ENCODE data around the gene TMEM87A. TPM values are rescaled to one million over a fixed set of nuclear protein-coding genes. Genes with fewer than 3 reads are reported as not detected.

Gene TMEM87A
- total and polyA plus RNA-seq, 2 donors from 2014 or later = 18.8 to 57.3 TPM

- H3K27me3 ChIP-seq (ENCODE audit: control insufficient read depth, insufficient read depth, low read length) = no peaks in the 10 kb centered on the region
- H3K27ac ChIP-seq (ENCODE audit: low read depth in 2 of 2, low read length in 2 of 2) = no peak overlapping the region
- H3K4me3 ChIP-seq (ENCODE audit: low read length in 3 of 3) = no peak overlapping the region
- H3K9me3 ChIP-seq (ENCODE audit: control insufficient read depth in 2 of 3, insufficient read depth in 1 of 3, low read length in 3 of 3) = no peaks in the 10 kb centered on the region
- intact Hi-C loops (cut with DNase I) = no loop called here
- H3K4me1 ChIP-seq (ENCODE audit: control insufficient read depth in 2 of 3, insufficient read depth in 2 of 3, low read depth in 1 of 3, low read length in 3 of 3) = peaks cover 0 to 6% (median 2%) of the 10 kb centered on the region in 3 donors
- H3K36me3 ChIP-seq (ENCODE audit: control insufficient read depth in 2 of 3, insufficient read depth in 3 of 3, low read length in 3 of 3) = peaks cover 2 to 17% (median 7%) of the 10 kb centered on the region in 3 donors
- TF ChIP-seq CTCF (IDR thresholded peaks at IDR 0.05; ENCODE audit: borderline replicate concordance, extremely low read depth, insufficient read depth) = no peak
- FAIRE-seq (no peak), DNase-seq (no peak)
- H3K9ac ChIP-seq (ENCODE audit: low read length in 3 of 3) = no peak overlapping the region
Observed at GRCh38 chr15:42270551-42270950, 2.7 kb downstream of the TMEM87A start.

- H3K27me3 ChIP-seq (ENCODE audit: control insufficient read depth, insufficient read depth, low read length) = no peaks in the 10 kb centered on the region
- FAIRE-seq = no peak
- H3K4me3 ChIP-seq (ENCODE audit: low read length in 3 of 3) = no peak overlapping the region
- peaks cover 0 to 4% (median 0%) of the 10 kb centered on the region in 3 donors for H3K4me1 ChIP-seq (ENCODE audit: control insufficient read depth in 2 of 3, insufficient read depth in 2 of 3, low read depth in 1 of 3, low read length in 3 of 3)
- no peak for TF ChIP-seq CTCF (IDR thresholded peaks at IDR 0.05; ENCODE audit: borderline replicate concordance, extremely low read depth, insufficient read depth)
- DNase-seq = no peak
- no peak overlapping the region for H3K9ac ChIP-seq (ENCODE audit: low read length in 3 of 3)
- H3K9me3 ChIP-seq (ENCODE audit: control insufficient read depth in 2 of 3, insufficient read depth in 1 of 3, low read length in 3 of 3) = no peaks in the 10 kb centered on the region
- intact Hi-C loops (cut with DNase I) = no loop called here
- peaks cover 11 to 40% (median 14%) of the 10 kb centered on the region in 3 donors for H3K36me3 ChIP-seq (ENCODE audit: control insufficient read depth in 2 of 3, insufficient read depth in 3 of 3, low read length in 3 of 3)
- H3K27ac ChIP-seq (ENCODE audit: low read depth in 2 of 2, low read length in 2 of 2) = no peak overlapping the region
Observed at GRCh38 chr15:42267286-42267685, 5.9 kb downstream of the TMEM87A start.

GRCh38 chr15:42264795-42265194 lies 8.4 kb downstream of the TMEM87A start:
- peaks cover 15 to 45% (median 21%) of the 10 kb centered on the region in 3 donors for H3K36me3 ChIP-seq (ENCODE audit: control insufficient read depth in 2 of 3, insufficient read depth in 3 of 3, low read length in 3 of 3)

More at GRCh38 chr15:42264795-42265194, 8.4 kb downstream of the TMEM87A start:
- intact Hi-C loops (cut with DNase I) = no loop called here
- DNase-seq (no peak), FAIRE-seq (no peak)
- TF ChIP-seq CTCF (IDR thresholded peaks at IDR 0.05; ENCODE audit: borderline replicate concordance, extremely low read depth, insufficient read depth) = no peak
- Histone ChIP-seq H3K9me3 (ENCODE audit: control insufficient read depth in 2 of 3, insufficient read depth in 1 of 3, low read length in 3 of 3) (no peaks in the 10 kb centered on the region), H3K9ac (ENCODE audit: low read length in 3 of 3) (no peak overlapping the region), H3K27ac (ENCODE audit: low read depth in 2 of 2, low read length in 2 of 2) (no peak overlapping the region), H3K27me3 (ENCODE audit: control insufficient read depth, insufficient read depth, low read length) (no peaks in the 10 kb centered on the region), H3K4me1 (ENCODE audit: control insufficient read depth in 2 of 3, insufficient read depth in 2 of 3, low read depth in 1 of 3, low read length in 3 of 3) (no peaks in the 10 kb centered on the region), H3K4me3 (ENCODE audit: low read length in 3 of 3) (no peak overlapping the region)

Data from kidney (tissue), 14 donors.